ENCODE data around the gene GDF15. TPM values are rescaled to one million over a fixed set of nuclear protein-coding genes. Genes with fewer than 3 reads are reported as not detected.

Gene GDF15
- total and polyA plus RNA-seq, 4 donors = 0.42 to 11.6 (median 7.2) TPM

DNA sequence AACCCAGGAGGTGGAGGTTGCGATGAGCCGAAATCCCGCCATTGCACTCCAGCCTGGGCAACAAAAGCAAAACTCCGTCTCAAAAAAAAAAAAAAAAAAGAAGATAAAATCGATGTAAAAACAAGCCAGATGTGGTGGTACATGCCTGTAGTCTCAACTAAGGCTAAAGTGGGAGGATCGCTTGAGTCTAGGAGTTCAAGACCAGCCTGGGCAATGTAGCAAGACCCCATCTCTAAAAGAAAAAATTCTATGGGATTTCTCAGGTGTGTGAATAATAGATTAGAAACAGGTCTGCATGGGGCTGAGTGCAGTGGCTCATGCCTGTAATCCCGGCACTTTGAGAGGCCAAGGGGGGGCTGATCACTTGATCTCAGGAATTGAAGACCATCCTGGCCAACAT lies 34.4 kb upstream of the GDF15 start:
- DNase-seq (ENCODE audit: low spot score) = no peak
- Histone ChIP-seq H3K36me3 (ENCODE audit: control insufficient read depth in 4 of 4, insufficient read depth in 3 of 4, low read depth in 1 of 4, low read length in 3 of 4) (peaks cover 7 to 16% (median 8%) of the 10 kb centered on the region in 4 donors), H3K27ac (ENCODE audit: low read depth in 1 of 2, low read length in 2 of 2) (no peak overlapping the region), H3K9ac (ENCODE audit: low read depth in 1 of 2, low read length in 2 of 2) (no peak overlapping the region), H3K9me3 (ENCODE audit: control insufficient read depth in 4 of 4, low read length in 3 of 4) (no peaks in the 10 kb centered on the region), H3K4me3 (ENCODE audit: low read depth in 1 of 3, low read length in 3 of 3) (no peak overlapping the region), H3K4me1 (ENCODE audit: control insufficient read depth in 4 of 4, insufficient read depth in 4 of 4, low read length in 3 of 4) (no peaks in the 10 kb centered on the region), H3K27me3 (ENCODE audit: control insufficient read depth in 4 of 4, insufficient read depth in 4 of 4, low read length in 3 of 4) (no peaks in the 10 kb centered on the region)
- TF ChIP-seq GABPA (IDR thresholded peaks at IDR 0.05 in 1 of 2, conservative IDR thresholded peaks at IDR 0.05 in 1 of 2) (no peak), RAD21 (IDR thresholded peaks at IDR 0.05) (no peak), EGR1 (IDR thresholded peaks at IDR 0.05; ENCODE audit: low read depth in 2 of 2) (no peak), HNF4A (conservative IDR thresholded peaks at IDR 0.05) (no peak), SP1 (IDR thresholded peaks at IDR 0.05) (no peak), FOXA1 (IDR thresholded peaks at IDR 0.05) (no peak), JUND (IDR thresholded peaks at IDR 0.05) (no peak), TAF1 (conservative IDR thresholded peaks at IDR 0.05) (no peak), HNF4G (IDR thresholded peaks at IDR 0.05) (no peak), YY1 (IDR thresholded peaks at IDR 0.05) (no peak), NR2F2 (IDR thresholded peaks at IDR 0.05) (no peak), FOXA2 (IDR thresholded peaks at IDR 0.05) (no peak)
- TF ChIP-seq, protein P1, sequence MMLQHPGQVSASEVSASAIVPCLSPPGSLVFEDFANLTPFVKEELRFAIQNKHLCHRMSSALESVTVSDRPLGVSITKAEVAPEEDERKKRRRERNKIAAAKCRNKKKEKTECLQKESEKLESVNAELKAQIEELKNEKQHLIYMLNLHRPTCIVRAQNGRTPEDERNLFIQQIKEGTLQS (IDR thresholded peaks at IDR 0.05) = no peak
- TF ChIP-seq, protein P2, sequence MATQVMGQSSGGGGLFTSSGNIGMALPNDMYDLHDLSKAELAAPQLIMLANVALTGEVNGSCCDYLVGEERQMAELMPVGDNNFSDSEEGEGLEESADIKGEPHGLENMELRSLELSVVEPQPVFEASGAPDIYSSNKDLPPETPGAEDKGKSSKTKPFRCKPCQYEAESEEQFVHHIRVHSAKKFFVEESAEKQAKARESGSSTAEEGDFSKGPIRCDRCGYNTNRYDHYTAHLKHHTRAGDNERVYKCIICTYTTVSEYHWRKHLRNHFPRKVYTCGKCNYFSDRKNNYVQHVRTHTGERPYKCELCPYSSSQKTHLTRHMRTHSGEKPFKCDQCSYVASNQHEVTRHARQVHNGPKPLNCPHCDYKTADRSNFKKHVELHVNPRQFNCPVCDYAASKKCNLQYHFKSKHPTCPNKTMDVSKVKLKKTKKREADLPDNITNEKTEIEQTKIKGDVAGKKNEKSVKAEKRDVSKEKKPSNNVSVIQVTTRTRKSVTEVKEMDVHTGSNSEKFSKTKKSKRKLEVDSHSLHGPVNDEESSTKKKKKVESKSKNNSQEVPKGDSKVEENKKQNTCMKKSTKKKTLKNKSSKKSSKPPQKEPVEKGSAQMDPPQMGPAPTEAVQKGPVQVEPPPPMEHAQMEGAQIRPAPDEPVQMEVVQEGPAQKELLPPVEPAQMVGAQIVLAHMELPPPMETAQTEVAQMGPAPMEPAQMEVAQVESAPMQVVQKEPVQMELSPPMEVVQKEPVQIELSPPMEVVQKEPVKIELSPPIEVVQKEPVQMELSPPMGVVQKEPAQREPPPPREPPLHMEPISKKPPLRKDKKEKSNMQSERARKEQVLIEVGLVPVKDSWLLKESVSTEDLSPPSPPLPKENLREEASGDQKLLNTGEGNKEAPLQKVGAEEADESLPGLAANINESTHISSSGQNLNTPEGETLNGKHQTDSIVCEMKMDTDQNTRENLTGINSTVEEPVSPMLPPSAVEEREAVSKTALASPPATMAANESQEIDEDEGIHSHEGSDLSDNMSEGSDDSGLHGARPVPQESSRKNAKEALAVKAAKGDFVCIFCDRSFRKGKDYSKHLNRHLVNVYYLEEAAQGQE (IDR thresholded peaks at IDR 0.05) = no peak
- TF ChIP-seq, protein P3, sequence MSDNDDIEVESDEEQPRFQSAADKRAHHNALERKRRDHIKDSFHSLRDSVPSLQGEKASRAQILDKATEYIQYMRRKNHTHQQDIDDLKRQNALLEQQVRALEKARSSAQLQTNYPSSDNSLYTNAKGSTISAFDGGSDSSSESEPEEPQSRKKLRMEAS (IDR thresholded peaks at IDR 0.05) = no peak
- TF ChIP-seq, protein P4, sequence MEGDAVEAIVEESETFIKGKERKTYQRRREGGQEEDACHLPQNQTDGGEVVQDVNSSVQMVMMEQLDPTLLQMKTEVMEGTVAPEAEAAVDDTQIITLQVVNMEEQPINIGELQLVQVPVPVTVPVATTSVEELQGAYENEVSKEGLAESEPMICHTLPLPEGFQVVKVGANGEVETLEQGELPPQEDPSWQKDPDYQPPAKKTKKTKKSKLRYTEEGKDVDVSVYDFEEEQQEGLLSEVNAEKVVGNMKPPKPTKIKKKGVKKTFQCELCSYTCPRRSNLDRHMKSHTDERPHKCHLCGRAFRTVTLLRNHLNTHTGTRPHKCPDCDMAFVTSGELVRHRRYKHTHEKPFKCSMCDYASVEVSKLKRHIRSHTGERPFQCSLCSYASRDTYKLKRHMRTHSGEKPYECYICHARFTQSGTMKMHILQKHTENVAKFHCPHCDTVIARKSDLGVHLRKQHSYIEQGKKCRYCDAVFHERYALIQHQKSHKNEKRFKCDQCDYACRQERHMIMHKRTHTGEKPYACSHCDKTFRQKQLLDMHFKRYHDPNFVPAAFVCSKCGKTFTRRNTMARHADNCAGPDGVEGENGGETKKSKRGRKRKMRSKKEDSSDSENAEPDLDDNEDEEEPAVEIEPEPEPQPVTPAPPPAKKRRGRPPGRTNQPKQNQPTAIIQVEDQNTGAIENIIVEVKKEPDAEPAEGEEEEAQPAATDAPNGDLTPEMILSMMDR (IDR thresholded peaks at IDR 0.05; ENCODE audit: low read depth, low read length, missing input control) = no peak
- TF ChIP-seq, protein P5, sequence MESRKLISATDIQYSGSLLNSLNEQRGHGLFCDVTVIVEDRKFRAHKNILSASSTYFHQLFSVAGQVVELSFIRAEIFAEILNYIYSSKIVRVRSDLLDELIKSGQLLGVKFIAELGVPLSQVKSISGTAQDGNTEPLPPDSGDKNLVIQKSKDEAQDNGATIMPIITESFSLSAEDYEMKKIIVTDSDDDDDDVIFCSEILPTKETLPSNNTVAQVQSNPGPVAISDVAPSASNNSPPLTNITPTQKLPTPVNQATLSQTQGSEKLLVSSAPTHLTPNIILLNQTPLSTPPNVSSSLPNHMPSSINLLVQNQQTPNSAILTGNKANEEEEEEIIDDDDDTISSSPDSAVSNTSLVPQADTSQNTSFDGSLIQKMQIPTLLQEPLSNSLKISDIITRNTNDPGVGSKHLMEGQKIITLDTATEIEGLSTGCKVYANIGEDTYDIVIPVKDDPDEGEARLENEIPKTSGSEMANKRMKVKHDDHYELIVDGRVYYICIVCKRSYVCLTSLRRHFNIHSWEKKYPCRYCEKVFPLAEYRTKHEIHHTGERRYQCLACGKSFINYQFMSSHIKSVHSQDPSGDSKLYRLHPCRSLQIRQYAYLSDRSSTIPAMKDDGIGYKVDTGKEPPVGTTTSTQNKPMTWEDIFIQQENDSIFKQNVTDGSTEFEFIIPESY (IDR thresholded peaks at IDR 0.05) = no peak
- 93% methylated on average over 7 of the region's 7 CpGs for WGBS
